GM19240 (cell line): ENCODE results near the gene OBP2B.
"Not testable (repeated sequence)": the region's sequence is repeated elsewhere in the genome, so short reads cannot be mapped to it uniquely, and the experiment has no call there.

ENCODE experiments used
- DNase-seq: peaks from one replicate; pipeline ENCODE4 v3.0.0; 2011; ENCODE audit warnings: low spot score; ENCODE audit not compliant: insufficient read length

OBP2B gene

GRCh38 chr9:133208880-133209300, at the start of gene OBP2B:
TSS of gene OBP2B (minus strand) at chr9:133209250. CDS start at chr9:133209199, 51 bp downstream.
- DNase-seq: not testable (repeated sequence)

GRCh38 chr9:133258061-133259015, 49.3 kb upstream of the OBP2B start:
- DNase-seq: no peak

DNA sequence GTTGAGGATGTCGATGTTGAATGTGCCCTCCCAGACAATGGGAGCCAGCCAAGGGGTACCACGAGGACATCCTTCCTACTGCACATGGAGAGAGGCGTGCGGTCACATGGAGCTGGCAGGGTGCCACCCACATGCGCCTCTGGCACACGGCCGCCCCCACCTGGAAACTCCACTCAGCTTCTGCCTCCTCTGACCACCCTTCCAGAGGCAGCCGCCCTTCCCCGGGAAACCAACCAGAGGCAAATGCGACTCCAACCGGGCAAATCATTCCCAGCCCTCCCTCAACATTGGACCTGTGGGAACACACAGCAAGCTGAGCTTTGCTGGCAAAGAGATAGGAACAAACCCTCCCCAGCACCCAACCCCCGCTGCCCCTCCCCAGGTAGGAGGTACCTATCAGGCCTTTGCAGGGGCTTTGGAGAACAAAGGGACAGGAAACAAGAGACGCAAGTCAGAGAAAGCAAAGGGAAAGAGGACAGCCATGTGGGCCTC, 48.5 kb upstream of the OBP2B start:
- DNase-seq: no peak

- no peak for DNase-seq
These were observed 47.6 kb upstream of the OBP2B start for GRCh38 chr9:133256686-133257091.

- DNase-seq: no peak
These were observed 47.0 kb upstream of the OBP2B start for GRCh38 chr9:133256136-133256461.

DNA sequence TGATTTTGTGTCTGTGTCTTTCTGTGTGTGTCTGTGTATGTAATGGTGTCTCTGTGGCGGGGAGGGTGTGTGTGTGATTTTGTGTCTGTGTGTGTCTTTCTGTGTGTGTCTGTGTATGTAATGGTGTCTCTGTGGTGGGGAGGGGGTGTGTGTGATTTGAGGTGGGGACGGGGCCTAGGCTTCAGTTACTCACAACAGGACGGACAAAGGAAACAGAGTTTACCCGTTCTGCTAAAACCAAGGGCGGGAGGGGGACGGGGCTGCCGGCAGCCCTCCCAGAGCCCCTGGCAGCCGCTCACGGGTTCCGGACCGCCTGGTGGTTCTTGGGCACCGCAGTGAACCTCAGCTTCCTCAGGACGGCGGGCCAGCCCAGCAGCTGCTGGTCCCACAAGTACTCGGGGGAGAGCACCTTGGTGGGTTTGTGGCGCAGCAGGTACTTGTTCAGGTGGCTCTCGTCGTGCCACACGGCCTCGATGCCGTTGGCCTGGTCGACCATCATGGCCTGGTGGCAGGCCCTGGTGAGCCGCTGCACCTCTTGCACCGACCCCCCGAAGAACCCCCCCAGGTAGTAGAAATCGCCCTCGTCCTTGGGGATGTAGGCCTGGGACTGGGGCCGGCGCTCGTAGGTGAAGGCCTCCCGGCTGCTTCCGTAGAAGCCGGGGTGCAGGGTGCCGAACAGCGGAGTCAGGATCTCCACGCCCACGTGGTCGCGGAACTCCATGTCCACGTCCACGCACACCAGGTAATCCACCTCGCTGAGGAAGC, 46.5 kb upstream of the OBP2B start:
- DNase-seq: no peak

GRCh38 chr9:133254471-133254870, 45.4 kb upstream of the OBP2B start:
- no peak for DNase-seq

DNA sequence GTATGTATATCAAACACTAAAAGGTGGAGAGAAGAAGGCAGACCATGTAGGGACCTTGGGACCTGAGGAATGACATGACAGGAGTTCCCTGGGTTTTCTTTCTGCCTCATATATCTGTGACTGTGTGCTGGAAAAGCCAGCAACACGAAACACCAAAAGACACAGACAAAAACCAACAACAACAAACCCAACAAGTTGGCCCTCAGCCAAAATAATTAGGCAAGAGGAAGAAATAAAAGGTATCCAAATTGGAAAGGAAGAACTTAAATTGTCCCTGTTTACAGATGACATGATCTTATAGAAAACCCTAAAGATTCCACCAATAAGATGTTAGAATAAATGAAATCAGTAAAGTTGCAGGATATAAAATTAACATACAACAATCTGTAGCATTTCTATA, 44.2 kb upstream of the OBP2B start:
- no peak for DNase-seq

DNA sequence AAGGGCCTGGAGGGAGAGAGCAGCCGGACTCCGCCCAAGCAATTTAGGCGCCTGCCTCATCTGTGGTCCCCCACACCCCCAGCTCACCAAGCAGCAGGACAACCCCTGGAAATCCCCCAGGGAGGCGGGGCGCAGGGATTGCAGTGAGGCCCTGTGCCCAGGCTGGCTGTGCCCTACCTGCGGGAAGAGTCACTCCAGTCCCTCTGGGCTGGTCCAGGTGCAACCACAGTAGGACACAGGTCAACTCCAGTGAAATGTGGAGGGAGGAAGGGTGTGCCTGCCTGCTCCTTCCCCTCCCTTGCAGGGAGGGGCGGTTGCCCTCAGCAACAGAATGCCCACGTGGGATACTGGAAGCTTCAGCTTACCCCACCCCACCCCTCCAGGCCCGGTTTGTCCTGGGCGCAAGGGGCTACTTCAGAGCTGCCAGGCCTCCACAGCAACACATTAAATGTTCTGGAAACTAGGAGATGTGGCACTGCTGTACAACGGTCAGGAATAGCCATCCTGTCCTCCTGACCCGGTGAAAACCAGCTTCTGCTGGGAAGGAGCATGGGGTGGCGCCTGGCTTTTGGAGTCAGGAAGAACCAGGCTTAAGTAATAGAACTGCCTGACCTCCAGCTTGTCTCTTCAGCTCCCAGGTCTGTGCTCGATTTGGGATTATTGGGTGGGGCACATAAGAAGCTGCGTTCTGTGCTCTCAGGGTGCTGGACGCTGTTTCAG, 43.4 kb upstream of the OBP2B start:
- no peak for DNase-seq

DNA sequence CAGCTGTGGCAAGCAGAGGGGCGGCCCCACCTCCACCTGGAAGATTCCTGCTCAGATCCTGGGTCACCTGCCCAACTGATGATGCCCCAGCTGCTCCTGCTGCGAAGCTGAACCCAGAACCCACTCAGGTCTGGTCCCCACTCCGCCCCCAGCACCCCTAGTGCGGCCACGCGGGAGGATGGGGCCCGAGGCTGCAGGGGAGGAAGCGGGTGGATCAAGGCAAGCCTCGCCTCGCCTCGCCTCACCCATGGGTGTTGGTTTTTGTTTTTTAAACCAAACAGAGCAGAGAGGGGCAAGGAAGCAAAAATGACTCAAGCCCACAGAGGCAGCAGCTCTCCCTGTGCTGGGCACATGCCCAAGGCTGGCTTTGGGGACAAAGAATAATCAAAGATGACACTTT, 42.7 kb upstream of the OBP2B start:
- no peak for DNase-seq

GRCh38 chr9:133251221-133251620, 42.2 kb upstream of the OBP2B start:
- not testable (repeated sequence) for DNase-seq

DNA sequence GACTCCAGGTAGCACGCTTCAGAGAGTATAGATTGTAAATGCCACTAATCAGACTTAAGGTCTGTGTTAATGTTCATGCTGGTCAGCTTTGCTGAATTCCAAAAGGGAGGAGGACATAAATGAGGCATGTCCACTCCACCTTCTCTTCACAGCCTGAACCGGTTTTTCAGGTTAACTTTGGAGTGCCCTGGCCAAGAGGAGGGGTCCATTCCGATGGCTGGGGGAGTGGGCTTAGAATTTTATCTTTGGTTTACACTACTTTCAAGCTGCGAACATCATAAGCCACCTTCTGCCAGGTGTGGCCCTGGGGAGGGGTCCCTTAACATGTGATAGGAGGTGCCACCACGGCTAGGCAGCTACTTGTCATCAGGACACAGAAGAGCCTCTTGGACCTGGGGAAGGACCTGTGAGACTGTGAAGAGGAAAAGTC, 41.7 kb upstream of the OBP2B start:
- no peak for DNase-seq

DNA sequence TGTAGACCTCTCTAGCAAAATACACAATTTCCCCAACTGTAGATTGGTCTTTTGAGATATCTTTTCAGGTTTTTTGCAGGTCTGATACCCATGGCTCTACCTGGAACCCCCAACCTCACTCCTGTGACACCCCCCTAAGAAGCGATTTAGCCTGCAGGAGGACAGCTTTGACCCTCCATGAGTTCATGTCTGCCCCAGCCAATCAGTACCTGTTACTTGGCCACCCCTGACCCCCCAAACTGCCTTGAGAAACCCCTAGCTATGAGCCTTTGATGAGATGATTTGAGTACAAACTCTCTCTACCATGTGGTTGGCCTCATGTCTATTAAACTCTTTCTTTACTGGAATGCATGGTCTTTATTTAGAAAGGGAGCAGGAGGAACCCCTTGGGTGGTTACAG, 40.3 kb upstream of the OBP2B start:
- no peak for DNase-seq

- DNase-seq: no peak
These were observed 39.8 kb upstream of the OBP2B start for GRCh38 chr9:133248726-133249295.

GRCh38 chr9:133247632-133248031, 38.6 kb upstream of the OBP2B start:
- DNase-seq: no peak

GRCh38 chr9:133246991-133247390, 37.9 kb upstream of the OBP2B start:
- DNase-seq: no peak

- DNase-seq: no peak
These were observed 37.5 kb upstream of the OBP2B start for GRCh38 chr9:133246562-133246961.

DNA sequence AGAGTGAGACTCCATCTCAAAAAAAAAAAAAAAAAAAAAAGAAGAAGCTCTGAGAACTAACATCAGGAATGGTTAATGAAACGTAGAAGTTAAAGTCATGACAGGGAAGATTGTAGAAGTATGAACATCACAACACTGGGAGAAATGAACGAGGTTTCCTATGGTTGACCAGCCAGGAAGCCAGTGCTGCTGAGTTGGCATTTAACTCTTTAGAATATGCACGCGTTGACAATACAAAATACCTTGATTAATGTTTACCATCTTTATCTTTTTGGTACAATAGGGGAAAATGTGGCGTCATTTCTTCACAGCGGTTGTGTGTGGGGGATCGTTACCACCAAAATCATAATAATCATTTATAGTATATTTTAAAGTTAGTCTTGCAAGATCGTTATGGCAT, 33.9 kb upstream of the OBP2B start:
- no peak for DNase-seq

DNA sequence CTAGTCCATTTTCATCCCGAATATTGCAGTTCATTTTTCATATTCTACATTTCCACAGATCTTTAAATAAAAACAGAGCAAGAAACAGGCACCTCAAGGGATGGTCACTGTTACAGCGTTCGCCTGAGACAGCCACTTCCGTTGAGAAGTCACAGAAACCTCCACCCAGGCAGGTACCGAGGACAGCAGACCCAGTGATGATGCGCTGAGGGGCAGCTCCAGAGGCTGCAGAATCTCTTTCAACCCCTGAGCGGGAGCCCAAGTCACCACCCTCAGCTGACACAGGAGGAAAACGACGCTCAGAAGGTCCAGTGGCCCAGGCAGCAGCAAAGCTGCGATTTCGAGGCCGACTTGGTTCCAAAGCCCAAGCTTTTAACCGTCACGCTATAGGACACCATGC, 33.2 kb upstream of the OBP2B start:
- no peak for DNase-seq

DNA sequence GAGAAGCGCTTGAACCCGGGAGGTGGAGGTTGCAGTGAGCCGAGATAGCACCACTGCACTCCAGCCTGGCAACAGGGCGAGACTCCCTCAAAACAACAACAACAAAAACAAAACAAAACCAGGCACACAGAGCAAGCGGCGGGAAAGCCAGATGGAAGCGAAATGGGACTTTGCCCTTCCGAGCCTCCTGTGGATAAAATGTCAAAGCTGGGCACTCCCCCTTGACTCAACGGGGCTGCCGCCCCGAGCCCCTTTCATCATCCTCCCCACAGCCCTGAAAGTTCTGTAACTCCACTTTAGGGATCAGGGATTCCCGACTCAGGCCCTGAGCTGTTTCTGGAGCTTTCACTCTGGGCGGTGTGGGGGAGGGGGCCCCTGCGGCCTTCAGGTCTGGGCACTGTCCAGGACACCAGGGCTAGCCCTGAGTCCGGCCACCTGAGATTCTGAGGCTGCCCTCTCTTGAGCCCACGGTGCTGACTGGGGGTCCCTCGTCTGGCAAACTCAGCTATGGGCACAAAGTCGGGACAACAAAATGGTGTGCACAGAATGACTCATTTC, 30.6 kb upstream of the OBP2B start:
- DNase-seq: no peak
